Stimulated activated CD4-positive, alpha-beta T cell treated with anti-CD3 and anti-CD28 coated beads, TNF-alpha, amount 100 ng/mL, for 48 hours (primary cell): ENCODE results near the gene RGS17.
A peak's percentile ranks its signal among the peaks of the same experiment; 100 is the strongest.
"Not testable (repeated sequence)": the region's sequence is repeated elsewhere in the genome, so short reads cannot be mapped to it uniquely, and the experiment has no call there.

Experiments
- DNase-seq, 3 donors: peaks; one replicate each; pipeline ENCODE4 v3.0.0-alpha.2; 2020; ENCODE audit warnings: low read depth in 3 of 3

Gene RGS17

DNA sequence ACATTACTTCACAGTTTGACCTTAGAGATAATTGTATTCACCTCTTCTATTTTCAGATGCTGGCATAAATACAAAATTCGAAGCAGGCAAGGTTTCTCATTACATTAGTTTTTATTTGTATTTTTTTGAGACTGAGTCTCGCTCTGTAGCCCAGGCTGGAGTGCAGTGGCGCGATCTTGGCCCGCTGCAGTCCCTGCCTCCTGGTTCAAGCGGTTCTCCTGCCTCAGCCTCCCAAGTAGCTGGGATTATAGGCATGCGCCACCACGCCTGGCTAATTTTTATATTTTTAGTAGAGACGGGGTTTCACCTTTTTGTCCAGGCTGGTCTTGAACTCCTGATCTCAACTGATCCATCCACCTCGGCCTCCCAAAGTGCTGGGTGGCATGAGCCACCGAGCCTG, 145.8 kb downstream of the RGS17 start:
- not testable (repeated sequence) for DNase-seq

DNA sequence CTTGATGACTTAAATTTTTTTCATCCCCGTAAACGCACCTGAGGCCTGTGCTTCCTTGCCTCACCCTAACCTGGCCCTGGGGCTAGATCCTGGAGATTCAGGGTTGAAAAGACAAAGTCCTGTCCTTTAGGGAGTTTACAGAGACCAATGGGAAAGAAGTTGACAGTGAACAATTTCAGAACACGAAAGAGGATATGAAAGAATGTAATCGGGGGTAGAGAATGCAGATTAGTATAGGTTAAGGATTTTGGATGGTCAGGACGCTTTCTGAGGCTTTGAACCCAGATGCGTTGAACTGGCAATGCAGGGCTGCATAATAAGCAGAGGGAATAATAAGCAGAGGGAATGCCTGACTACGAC, 146.6 kb downstream of the RGS17 start:
- no peak for DNase-seq

DNA sequence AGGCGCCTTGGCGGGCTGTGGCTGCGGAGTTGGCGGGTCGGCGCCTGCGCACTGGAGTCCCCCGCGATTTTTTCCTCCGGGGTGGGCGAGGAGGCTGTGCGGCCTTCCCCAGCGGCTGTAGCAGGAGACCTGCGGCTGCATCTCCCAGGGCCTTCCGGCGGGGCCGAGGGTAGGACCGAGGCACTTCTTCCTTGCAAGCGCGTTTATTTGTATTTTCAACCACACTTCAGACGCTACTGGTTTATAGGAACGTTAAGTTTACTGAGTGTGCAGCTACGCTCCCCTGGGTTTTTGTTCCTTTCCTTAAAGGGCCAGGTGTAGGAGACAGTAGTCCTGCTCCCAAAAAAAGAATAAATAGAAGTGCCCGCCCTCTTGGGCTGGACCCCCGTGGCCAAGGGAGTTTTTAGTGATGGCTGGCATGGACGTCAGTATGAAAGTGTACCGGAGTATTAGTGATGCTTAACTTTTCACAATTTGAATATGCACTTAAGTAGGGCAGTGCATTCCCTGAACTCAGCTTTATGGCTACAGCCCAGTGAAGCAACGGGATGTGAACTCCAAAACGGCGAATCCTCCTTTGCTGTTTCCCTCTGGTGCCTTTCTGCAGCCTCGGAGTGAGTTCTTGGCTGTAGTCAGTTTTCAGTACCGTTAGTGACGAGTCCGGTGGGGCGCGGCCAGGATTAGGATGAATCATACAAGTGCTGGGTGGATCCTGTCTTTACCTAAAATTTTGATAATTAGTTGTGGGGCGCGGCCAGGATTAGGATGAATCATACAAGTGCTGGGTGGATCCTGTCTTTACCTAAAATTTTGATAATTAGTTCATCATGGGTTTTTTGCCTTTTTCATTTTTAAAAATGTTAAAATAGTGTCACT, 147.2 kb downstream of the RGS17 start:
- DNase-seq: peak; percentile 65 to 94 (median 70)

DNA sequence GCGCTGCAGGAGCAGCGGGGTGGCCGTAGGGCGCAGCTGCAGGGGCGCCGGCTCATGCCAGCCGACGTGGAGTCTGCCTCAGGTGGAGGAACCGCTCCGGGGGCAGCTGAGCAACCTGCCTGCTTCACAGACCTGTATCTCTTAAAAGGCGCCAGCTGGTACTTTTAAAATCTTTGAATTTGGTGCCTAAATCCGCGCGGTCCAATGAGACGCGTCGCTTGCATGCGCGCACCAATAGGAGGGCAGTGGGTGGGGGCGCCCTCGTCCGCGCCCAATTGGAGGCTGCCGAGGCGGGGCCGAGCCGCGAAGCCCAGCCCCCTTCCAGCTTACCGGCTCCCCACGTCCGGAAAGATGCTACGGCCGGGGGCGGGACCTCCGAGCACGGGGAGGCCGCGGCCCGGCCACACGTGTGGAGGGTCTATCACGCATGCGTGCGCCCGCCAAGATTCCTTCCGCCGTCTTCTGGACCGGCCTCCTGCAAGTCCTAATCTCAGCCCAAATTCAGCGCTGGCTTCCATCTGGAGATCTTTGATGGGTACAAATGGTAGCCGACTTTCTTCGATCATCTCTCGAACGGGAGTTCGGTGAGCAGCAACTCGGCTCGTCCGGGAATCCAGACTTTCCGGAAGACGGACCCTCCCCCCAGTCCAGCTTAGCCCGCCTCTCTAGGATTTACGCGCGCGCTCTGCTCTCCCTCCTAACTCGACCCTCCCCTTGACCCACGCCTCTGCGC, 148.0 kb downstream of the RGS17 start, which contains the start of gene FBXO5:
Gene FBXO5, minus strand, starts transcription at position 138 of the 733 bp plus-strand sequence. Its CDS starts 82 bp downstream, at position 56.
- peak; percentile 94 to 97 (median 95) for DNase-seq

DNA sequence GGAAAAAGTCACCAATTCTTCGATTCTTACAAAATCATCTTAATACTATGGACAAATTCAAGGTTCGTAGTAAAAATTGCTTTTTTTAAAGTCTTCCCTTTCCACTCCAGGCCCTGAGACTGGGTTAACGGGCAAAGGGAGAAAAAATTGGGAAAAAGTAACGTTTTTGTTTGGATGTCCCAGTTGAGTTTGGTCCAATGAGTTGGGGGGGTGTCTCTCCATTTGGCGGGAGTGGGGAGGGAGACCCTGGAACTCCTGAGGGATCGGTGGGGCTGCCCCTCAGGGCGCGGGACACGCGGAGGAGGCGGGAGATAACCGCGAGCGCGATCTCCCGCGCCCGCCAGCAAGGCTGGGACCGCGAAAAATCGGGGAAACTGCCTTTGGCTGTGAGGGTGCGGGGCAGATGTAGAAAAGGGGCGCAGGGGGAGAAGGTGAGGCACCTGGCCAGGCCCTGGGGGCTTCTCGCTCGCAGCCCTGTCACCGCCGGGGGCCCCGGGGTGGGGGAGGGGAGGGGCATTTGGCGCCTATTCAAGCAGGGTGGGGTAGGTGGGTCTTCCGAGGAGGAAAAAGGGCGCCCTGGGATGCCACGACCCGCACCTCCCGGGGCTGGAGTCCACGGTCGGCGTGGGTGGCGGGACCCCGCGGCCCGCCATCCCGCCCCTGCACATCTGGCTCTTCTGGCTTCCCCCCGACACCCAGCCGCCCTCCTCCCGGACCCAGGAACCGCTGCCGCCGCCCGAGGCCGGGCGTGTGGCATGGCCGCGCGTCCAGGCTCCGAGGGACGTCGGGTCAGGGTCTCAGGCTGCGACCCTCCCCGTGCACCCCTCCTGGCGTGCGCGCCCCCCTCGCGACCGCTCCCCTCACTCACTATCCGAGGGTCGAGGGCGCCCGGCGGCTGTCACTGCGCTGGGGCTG, 148.8 kb downstream of the RGS17 start:
- DNase-seq: peak in 1 of 3 donors; percentile 27

DNA sequence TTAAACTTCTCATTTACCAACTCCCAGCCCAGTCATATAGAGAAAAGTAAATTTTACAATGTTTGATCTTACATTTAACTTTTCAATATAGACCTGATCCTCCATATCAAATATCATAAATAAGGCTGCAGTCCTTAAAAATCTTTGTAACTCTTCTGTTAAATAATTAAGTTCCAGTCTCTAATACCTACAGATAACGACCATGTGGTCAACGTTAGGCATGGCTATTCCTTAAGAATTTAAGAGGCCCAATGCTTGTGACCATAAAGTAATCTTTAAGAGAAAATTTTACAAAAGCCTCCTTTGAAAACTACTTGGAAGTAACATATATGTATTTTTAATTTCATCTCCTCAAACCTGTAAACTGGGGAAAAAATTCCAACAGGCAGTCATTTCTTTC, 149.9 kb downstream of the RGS17 start:
- DNase-seq: no peak

DNA sequence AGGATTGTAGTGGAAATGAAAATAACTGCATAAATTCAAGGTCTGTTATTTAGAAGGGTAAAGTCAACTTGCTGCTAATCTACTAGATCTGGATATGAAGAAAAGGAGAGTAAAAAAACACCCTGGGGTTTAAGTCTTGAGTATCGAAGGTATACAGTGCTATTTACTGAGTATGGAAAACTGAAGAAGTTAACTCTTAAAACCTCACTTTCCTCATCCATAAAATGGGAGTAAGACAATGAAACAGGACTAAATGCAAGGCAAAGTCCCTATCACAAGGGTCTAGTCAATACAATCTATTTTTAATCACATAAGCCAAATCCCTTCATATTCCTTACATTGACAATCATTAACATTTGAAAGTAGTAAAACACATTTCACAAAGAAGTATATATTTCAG, 150.4 kb downstream of the RGS17 start:
- no peak for DNase-seq

DNA sequence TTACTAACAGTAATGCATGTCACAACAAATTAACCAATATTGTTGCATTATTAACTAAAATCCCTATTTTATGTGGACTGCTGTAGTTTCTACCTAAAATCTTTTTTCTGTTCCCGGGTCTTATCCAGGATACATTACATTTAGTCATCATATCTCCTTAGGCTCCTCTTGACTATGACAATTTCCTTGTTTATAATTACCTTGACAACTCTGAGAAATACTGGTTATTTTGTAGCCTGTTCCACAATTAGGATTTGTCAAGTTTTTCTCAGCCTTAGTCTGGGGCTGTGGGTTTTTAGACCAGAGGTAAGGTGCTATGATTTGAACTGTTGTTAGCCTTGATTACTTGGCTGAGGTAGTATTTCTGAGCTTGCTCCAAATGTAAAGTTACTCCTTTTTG, 152.0 kb downstream of the RGS17 start:
- DNase-seq: no peak

DNA sequence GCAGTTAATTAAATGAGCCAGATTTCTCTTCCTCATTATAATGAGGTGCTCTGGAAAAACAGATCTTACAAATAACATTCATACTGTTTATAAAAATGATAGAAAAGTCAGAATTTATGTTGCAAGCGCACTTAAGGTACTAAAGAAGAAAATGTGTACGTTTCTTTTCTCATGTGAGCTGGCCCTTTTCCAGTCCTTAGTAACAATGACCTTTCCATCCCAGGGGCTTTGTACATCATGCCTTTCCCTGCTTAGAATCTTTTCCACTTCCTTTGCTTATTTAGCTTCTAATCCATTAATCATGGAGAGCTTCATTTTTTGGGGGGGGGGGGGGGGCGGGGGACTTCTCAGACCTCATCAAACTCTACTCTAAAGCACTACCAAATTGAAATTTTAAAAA, 153.0 kb downstream of the RGS17 start:
- no peak for DNase-seq

DNA sequence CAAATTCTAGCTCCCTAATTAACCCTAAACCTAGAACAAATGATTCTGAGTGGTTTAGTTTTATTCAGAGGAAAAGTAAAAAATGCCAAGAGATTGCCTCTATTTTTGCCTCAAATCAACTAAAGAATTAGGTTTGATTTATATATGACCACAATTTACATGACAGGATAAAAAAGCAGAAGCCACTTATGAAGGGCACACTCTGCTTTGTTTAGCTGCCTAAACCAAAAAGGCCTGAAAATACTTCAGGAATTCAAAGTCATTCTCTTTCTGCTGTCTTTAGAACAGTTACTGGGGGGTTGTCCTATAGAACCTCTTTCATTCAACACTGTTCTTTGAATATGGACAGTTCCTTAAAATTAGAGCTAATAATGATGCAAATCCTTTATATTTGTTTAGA, 153.5 kb downstream of the RGS17 start:
- no peak for DNase-seq

DNA sequence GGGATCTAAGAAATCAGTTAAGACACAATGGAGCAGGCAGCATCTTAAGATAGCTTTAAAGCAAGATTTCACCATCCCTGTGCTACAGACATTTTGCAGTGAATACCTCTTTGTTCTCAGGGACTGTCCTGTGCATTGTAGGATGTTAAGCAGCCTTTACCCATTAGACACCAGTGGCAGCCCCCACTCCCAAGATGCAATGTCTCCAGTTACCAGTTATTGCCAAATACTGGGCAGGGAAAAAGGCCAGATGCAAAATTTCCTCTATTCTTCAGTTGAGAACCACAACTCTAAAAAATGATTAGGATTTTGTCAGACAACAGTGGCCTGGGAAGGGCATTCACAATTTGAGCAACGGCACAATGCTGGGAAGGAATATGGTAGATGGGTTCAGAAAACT, 154.3 kb downstream of the RGS17 start:
- no peak for DNase-seq

DNA sequence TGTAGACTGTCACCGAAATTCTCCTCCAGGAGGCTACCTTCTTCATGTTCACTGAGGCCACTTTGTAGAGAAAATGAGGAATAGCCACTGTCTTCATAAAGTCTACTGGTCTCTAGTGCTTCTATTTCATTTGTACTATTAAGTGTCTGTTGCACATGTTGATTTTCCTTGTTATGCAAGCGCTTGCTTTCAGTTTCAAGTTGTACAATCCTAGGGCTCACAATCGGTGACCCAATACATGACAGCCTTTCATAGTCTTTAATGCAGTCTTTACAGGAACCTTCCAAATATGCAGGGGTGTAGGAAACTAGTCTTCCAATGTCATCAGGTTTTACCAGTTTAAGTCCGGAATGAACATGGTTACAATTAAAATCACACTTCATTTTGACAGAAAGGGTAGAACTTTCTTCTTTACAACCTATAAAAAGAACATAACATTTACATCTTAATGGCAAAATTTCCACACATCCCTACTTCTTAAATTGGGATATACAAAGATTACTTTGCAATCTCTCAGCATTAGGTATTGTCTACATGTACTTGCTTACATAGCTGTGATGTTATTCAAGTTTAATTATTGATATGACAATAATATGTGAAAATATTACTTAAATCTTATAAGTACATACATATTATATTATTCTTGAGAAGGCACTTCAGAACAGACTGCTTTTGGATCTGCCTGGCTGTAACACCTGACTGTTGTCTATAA, 155.7 kb downstream of the RGS17 start:
- DNase-seq: no peak

DNA sequence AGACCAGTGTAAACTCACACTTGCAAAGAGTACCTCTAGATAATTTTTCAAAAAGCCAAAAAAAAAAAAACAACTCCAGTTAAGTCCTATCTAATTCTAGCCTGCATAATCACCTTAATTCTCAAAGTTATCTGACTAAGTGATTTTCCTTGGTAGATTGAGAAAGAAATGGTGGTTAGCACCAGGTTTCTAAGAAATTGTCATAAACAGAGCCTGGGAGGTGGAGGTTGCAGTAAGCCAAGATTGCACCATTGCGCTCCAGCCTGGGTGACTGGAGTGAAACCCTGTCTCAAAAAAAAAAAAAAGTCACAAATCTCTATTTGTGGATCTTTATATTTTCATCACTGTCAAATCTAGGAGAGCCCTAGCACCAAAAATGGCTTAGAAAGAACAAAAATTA, 157.2 kb downstream of the RGS17 start:
- DNase-seq: no peak

DNA sequence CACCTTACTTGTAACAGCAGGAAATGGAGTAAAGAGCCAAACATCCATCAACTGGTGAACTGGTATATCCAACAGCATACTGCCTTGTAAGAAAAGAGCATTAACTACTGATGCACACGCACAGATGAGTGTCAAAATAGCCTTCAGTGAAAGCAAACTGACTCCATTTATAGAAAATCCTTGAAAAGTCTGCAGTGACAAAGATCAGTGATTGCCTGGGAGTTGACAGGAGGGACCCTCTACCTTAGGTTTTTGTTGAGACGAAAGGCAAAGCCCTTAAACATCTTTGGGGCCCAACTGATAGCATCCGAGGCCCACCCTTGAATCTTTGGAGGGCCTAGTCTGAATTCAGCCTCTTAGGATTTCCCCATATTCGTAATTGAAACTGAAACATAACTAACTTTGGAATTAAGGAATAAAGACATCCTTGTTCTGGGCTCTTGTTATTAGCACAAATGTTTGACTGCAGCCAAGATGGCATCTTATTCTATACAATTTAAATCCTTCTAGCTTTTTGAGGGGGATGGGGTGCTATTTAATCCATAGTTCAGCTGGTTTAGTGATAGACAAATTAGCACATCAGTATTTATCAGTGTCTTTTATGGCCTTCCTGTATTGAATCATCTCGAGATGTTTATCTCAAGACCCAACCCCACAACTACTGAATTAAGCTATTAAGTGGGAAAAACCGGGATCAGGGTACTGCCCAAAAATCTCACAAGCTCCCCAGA, 161.2 kb downstream of the RGS17 start:
- no peak for DNase-seq

DNA sequence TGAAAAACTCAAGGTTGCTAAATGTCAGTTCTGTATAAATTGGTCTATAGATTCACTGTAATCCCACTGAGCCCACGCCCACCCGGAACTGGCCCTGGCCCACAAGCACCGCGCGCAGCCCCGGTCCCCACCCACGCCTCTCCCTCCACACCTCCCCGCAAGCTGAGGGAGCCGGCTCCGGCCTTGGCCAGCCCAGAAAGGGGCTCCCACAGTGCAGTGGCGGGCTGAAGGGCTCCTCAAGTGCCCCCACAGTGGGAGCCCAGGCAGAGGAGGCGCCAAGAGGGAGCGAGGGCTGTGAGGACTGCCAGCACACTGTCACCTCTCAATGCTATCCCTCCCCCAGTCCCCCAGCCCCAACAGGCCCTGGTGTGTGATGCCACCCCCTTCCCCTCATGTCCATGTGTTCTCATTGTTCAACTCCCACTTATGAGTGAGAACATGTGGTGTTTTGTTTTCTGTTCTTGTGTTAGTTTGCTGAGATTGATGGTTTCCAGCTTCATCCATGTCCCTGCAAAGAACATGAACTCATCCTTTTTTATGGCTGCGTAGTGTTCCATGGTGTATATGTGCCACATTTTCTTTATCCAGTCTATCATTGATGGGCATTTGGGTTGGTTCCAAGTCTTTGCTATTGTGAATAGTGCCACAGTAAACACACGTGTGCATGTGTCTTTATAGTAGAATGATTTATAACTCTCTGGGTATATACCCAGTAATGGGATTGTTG, 164.8 kb downstream of the RGS17 start:
- DNase-seq: not testable (repeated sequence)

DNA sequence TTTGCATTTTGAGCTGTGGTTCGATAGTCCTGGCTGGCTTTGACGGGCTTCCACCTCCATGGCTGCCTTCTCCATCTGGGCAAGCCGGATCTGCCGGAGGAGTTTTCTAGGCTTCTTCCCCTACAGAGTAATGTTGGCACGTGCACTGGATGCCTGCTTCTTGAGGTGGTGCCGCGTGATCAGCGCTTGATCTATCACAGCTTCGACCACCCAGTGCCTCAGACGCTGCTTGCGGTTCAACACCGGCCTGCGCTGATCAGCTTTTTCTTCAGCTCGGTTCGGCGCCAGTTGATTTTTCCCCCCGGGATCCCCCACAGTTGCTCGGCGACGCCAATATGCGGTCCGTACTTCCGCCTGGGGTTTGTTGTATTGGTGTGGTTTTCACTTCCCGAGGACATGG, 171.7 kb downstream of the RGS17 start:
- DNase-seq: no peak

DNA sequence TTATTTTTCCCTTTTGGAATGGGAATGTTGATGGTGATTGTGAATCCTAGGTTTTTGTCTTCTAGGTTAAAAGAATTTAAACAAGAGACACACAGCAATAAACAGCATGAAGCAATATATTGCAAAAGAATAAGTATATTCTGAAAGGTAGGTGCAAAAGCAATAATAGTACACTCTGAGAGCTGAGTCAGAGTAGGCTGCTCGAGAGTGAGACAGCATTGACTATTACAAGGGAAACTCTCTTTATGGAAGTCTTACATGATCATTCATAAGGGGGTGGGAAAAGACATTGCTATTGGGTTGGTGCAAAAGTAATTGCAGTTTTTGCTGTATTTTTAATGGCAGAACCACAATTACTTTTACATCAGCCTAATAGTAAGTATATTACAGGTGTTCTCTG, 173.3 kb downstream of the RGS17 start:
- no peak for DNase-seq
